Measurements from ENCODE around the gene GSTM2.

The GSTM2 gene

GRCh38 chr1:109640285-109640865 lies 27.5 kb upstream of the GSTM2 start:
- peak; percentile 96 for TF ChIP-seq CTCF (conservative IDR thresholded peaks at IDR 0.05; ENCODE audit: control insufficient read depth, insufficient read depth, low read depth, low read length)

GRCh38 chr1:109641078-109641740 lies 26.6 kb upstream of the GSTM2 start:
- no peak for TF ChIP-seq CTCF (conservative IDR thresholded peaks at IDR 0.05; ENCODE audit: control insufficient read depth, insufficient read depth, low read depth, low read length)

More at GRCh38 chr1:109640285-109640865, 27.5 kb upstream of the GSTM2 start:
- DNase-seq (ENCODE audit: low read depth) = peak; percentile 66
- H3K4me3 ChIP-seq (ENCODE audit: control insufficient read depth, low read depth, low read length) = no peak overlapping the region

GRCh38 chr1:109641861-109642260 lies 26.0 kb upstream of the GSTM2 start:
- H3K4me3 ChIP-seq (ENCODE audit: control insufficient read depth, low read depth, low read length) = no peak overlapping the region
- TF ChIP-seq CTCF (conservative IDR thresholded peaks at IDR 0.05; ENCODE audit: control insufficient read depth, insufficient read depth, low read depth, low read length) = no peak
- no peak for DNase-seq (ENCODE audit: low read depth)

More at GRCh38 chr1:109641078-109641740, 26.6 kb upstream of the GSTM2 start:
- no peak overlapping the region for H3K4me3 ChIP-seq (ENCODE audit: control insufficient read depth, low read depth, low read length)
- DNase-seq (ENCODE audit: low read depth) = no peak

- TF ChIP-seq CTCF (conservative IDR thresholded peaks at IDR 0.05; ENCODE audit: control insufficient read depth, insufficient read depth, low read depth, low read length) = no peak
- DNase-seq (ENCODE audit: low read depth) = peak; percentile 54
Measured at GRCh38 chr1:109642626-109643025, 25.2 kb upstream of the GSTM2 start.

GRCh38 chr1:109643385-109644230 lies 24.2 kb upstream of the GSTM2 start:
- peak; percentile 78 for TF ChIP-seq CTCF (conservative IDR thresholded peaks at IDR 0.05; ENCODE audit: control insufficient read depth, insufficient read depth, low read depth, low read length)
- no peak overlapping the region for H3K4me3 ChIP-seq (ENCODE audit: control insufficient read depth, low read depth, low read length)
- DNase-seq (ENCODE audit: low read depth) = peak; percentile 69

More at GRCh38 chr1:109642626-109643025, 25.2 kb upstream of the GSTM2 start:
- no peak overlapping the region for H3K4me3 ChIP-seq (ENCODE audit: control insufficient read depth, low read depth, low read length)

- no peak for DNase-seq (ENCODE audit: low read depth)
- no peak overlapping the region for H3K4me3 ChIP-seq (ENCODE audit: control insufficient read depth, low read depth, low read length)
- TF ChIP-seq CTCF (conservative IDR thresholded peaks at IDR 0.05; ENCODE audit: control insufficient read depth, insufficient read depth, low read depth, low read length) = no peak
Measured at GRCh38 chr1:109644670-109645069, 23.2 kb upstream of the GSTM2 start.
